ENCODE results near the gene ACTL6B.

ACTL6B gene

DNA sequence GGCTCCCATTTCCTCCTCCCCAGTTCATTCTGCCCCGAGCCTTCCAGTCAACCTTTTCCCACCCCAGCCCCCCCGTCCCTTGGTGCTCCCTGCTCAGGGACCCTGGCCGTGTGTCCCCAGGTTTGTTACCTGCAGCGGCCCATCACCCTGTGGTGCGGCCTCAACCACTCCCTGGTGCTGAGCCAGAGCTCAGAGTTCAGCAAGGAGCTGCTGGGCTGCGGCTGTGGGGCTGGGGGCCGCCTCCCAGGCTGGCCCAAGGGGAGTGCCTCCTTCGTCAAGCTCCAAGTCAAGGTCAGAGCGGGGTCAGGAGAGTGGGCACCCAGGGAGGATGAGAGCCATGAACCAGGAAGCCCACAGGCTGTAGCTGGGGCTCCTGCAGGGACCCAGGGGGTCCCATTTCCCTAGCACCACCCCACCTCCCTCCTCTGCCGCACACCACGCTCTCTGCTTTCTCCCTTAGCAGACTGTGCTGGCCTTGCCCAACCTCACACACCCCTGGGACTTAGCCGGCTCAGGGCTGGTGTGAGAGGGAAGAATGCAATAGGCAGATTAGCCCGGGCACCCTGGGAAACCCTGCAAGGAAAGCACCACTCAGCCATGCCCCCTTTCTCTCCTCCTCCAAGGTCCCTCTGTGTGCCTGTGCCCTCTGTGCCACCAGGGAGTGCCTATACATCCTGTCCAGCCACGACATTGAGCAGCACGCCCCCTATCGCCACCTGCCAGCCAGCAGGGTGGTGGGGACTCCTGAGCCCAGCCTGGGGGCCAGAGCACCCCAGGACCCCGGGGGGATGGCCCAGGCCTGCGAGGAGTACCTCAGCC, 56.1 kb downstream of the ACTL6B start:
- DNase-seq: no peak

DNA sequence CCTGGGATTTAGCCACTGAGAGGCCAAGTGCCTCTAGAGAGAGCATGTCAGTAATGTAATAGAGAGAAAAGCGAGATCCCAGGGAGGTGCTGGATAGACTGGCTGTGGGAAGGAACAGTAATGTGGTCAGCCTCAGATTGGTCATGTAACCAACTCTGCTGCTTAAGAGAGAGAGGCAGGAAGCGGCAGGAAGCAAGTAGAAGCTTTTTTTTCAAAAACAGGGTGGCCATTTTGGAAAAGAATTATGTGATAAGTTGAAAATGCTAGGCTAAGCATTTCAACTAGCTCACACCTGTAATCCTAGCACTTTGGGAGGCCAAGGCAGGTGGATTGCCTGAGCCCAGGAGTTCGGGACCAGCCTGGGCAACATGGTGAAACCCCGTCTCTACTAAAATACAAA, 57.8 kb downstream of the ACTL6B start:
- DNase-seq: no peak

DNA sequence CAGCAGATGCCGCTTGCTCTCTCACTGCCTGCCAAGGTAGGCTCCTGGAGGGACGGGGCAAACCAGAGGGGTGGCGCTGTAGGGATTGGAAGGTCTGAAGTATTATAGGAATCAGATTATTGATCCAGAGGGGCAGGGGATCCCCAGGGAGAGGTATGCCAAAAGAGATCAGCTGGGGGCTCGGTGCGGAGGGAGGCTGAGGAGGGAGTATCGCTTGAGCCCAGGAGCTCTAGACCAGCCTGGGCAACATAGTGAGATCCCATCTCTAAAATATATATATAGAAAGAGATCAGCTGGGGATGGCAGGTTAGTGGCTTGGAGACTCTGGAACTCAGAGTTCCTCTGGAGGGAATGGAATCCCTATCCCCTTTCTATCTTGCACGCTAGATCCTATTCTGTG, 61.1 kb downstream of the ACTL6B start:
- no peak for DNase-seq
